HG03139 (cell line): ENCODE measurements around the gene CDK14.

Experiments
- ATAC-seq: cut with Tn5 transposase; IDR thresholded peaks from one replicate; pipeline ENCODE4 v1.9.1; 2021; ENCODE audit not compliant: unreplicated experiment

The CDK14 gene

DNA sequence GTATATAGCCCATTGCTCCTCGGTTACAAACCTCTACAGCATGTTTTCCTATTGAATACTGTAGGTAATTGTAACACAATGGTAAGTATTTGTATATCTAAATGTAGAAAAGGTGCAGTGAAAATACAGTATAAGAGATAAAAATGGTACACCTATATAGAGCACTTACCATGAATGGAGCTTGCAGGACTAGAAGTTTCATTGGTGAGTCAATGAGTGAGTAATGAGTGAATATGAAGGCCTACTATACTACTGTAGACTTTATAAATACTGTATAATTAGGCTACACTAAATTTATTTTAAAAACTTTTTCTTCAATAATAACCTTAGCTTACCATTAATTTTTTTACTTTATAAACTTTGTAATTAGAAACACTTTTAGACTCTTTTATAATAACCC lies 239.7 kb downstream of the CDK14 start:
- no peak for ATAC-seq

- ATAC-seq: no peak
Observed at GRCh38 chr7:90836937-90837336, 240.8 kb downstream of the CDK14 start.

GRCh38 chr7:90838799-90839198 lies 242.7 kb downstream of the CDK14 start:
- ATAC-seq: no peak

DNA sequence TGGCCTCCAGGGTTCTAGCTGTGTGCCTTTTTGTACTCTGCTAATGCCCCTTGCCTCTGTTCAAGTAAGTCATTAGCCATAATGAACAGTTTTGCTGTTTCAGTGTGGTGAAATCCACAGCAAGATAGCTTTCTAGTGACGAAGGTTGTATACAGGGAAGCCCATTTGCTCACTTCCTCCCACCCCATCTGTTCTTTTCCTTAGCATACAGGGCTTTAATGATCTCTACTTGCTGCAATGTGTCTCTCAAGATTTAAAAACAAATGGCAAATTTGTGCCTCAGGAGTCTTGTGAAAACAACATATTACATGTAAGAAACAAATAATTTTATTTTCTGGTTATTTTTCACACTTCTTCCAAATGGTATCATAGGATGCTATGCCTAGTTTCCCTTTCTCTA lies 243.2 kb downstream of the CDK14 start:
- ATAC-seq: no peak

- no peak for ATAC-seq
Observed at GRCh38 chr7:90839727-90840291, 243.7 kb downstream of the CDK14 start.

DNA sequence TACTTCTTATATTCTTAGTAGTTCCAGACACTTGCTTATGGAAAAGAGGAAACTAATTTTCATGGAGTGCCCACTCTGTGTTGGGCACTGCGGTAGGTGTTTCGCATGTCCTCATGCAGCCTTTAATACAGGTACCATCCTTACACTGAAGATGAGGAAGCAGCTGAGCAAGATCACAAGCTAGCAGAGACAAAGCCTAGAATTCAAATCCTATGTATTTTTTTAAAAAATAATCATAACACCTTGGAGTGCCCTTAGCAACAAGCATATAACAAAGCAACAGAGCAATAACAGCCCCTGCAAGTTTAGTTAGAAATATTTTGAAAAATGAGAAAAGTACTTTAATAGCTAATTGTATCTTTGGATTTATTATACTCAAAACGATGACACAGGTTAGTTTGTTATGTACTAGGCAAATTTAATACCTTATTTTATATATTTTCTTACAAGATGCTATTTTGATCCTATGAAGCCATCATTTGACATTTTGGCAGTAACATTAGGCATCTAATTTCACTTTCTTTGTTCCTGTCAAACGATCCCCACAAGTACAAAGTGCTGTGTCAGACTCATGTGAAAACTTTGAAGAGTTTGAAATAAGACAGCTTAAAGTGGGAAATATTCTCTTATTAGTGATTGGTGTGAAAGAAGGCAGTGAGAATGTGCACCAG lies 245.8 kb downstream of the CDK14 start:
- no peak for ATAC-seq

DNA sequence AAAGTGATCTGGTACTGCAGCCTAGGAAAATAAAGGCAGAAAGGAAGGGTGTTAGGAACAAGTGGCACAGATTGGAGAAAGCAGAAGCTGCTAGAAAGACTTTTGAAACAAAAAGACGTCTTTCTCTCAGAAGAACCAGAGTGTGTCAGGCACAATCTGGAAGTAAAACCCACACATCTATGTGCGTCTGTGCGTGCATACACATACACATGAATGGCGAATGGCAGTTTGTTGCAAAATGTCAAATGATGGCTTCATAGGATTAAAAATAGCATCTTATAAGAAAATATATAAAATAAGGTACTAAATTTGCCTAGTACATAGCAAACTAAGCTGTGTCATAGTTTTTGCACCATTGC lies 246.3 kb downstream of the CDK14 start:
- ATAC-seq: no peak

DNA sequence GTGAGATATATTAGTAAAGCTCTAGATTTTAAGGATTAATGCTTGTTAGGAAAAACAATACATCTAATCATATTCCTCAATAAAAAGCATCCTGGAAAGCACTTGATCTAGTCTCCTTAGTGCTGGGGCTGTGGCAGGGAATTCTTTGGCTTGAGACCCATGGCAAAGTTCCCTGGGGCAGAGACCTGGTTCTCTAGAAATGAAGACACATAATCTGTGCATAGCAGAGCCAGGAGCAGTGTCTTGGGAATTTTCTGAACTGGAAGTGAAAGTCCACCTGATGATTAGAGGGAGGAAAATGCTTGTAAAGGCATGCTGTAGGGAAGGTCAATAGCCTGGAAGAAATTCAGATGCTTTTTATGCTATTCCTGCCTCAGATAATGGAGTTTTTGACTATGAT lies 247.4 kb downstream of the CDK14 start:
- no peak for ATAC-seq

DNA sequence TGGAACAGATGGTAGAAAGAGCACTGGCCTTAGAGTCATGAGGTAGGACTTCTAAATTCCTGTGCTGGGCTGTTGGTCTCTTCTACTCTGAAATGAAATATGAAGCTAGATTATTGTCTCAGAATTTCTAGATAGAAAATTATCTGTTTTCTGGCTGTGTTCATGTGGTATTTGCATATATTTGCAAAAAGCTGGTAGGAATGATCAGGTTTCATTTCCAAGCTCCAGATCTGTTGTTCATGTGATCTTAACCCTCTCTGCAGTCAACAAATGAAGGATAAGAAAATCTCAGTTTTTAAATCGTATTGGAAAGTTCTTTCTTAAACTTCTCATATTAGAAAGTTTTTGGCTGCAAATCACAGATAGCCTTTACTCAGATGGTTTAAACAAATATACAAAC lies 248.3 kb downstream of the CDK14 start:
- no peak for ATAC-seq

GRCh38 chr7:90846192-90846591 lies 250.1 kb downstream of the CDK14 start:
- ATAC-seq: no peak

GRCh38 chr7:90850066-90850465 lies 253.9 kb downstream of the CDK14 start:
- no peak for ATAC-seq

GRCh38 chr7:90850471-90850870 lies 254.3 kb downstream of the CDK14 start:
- no peak for ATAC-seq

DNA sequence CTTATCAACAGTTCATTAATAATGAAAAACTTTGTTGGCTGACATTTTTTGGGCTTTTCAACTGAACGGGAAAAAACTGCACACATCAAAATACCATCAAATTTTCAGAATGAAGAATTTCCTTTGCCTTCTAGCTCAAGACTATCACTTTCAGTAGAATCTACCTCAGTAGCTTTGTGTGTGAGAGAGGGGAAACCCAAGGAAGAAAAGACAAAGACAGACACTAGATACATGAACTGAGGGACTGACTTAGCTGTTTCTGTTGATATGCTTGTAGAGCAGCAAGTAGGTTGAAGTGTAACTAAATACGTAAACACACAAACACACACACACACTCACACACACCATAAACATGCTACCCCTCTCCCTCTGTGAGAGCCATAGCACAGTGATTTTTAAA lies 257.1 kb downstream of the CDK14 start:
- ATAC-seq: no peak

DNA sequence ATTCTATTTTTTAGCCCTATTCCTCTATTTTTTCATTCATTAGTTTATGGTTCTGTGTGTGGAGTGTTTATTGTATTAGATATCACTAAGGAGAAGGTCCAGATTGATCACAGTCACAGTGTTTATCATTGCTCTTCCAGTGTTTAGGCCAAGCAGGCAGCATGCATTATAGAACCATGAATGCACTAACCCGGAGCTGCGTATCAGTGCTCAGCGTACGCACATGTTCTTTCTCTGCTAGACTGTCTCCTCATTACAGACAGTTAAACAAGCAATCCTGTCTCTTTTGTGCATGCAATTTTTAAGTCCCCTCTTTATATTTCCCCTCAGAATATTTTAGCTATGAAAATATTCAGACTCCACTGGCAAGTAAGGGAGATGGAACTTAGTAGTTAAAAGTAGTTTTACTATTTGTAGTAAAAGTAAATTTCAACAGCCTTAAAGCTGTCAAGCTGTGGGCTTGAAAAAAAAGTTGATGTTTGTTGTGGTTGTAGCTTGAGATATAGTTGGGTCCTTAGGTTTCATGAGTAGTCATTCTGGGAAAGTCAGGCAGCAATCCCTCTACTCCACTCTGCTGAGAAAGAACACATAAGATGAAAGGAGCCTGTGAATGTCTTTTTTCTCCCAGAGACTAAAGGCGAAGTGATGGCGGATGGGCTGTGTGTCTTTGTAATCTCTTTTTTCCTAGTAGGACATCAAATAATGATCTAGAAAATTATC lies 260.4 kb downstream of the CDK14 start:
- no peak for ATAC-seq

DNA sequence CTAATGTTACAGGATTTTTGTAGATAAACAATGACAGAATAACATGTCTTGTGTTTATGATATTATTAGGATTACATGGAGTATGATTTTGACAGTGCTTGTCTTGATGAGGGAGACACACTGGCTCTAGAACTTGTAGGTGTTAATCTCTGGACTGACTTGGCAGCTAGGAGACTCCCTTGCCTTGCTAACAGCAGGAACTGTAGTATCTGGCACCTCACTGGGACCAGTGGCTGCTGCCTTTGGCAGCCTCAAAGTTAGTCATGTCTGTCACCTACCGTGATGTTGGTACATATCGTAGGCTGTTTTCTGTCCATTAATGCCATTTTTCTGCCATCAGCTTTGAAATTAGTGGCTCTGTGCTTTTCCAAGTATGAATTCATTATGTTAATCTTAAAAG lies 261.5 kb downstream of the CDK14 start:
- ATAC-seq: no peak

- ATAC-seq: no peak
Observed at GRCh38 chr7:90858546-90858945, 262.4 kb downstream of the CDK14 start.

DNA sequence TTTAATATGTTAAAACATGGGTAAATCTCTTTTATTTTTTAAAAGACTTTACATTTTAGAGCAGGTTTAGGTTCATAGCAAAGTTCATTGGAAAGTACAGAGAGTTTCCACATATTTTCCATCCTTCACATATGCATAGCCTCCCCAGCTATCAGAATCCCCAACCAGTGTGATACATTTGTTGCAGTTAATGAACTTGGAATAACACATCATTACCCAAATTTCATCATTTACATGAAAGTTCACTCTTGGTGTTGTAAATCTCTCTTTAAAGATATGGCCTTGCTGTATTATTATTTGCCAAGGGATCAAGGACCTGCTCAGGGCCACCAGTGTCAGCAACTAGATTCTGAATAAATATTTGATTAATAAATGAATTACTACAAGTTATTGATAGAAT lies 263.4 kb downstream of the CDK14 start:
- ATAC-seq: no peak

- no peak for ATAC-seq
Observed at GRCh38 chr7:90864088-90864487, 268.0 kb downstream of the CDK14 start.

DNA sequence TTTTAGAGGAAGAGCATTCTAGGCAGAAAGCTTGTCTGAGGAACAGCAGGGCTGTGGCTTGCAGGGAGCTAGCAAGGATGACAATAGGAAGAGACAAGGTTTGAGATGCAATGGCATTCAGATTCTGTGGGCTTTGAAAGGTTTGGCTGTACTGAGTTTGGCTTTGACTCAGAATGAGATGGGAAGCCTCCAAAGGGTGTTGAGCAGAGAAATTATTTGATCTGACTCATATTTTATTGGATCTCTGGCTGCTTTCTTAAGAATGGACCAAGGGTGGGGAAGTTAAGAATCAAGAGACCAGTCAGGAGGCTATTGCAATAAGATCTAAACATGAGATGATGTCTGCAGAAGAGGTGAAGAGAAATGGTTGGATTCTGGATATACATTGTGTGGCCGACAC lies 273.2 kb downstream of the CDK14 start:
- no peak for ATAC-seq

- ATAC-seq: no peak
Observed at GRCh38 chr7:90876701-90877100, 280.6 kb downstream of the CDK14 start.

GRCh38 chr7:90877201-90877600 lies 281.1 kb downstream of the CDK14 start:
- ATAC-seq: peak; percentile 66

- ATAC-seq: no peak
Observed at GRCh38 chr7:90879924-90880323, 283.8 kb downstream of the CDK14 start.

GRCh38 chr7:90886416-90886815 lies 290.3 kb downstream of the CDK14 start:
- no peak for ATAC-seq
